GM10248 (cell line): ENCODE measurements around the gene MCTP1.

Source experiments
- CTCF ChIA-PET: fragments of 300-600 bp; sonication (Branson Sonifier 250); formaldehyde crosslinking; extraction: SDS; loops from one replicate; lab custom pipeline; 2021; ENCODE audit warnings: antibody characterized with exemption; lab: Yijun Ruan, JAX
- POLR2A ChIA-PET: fragments of 350-650 bp; sonication (Branson Sonifier 250); formaldehyde crosslinking; extraction: SDS; loops from one replicate; lab custom pipeline; 2020; ENCODE audit warnings: antibody characterized with exemption; lab: Yijun Ruan, JAX
- DNase-seq: peaks from one replicate; pipeline ENCODE4 v3.0.0; 2012; ENCODE audit errors: extremely low spot score
- CTCF ChIP-seq: IDR thresholded peaks from 2 replicates; pipeline ENCODE4 v1.5.1; 2012; ENCODE audit warnings: mild to moderate bottlenecking, low read depth; ENCODE audit errors: extremely low read depth, missing control alignments, control extremely low read depth

The MCTP1 gene

GRCh38 chr5:94855543-94855942 is 429.4 kb downstream of the MCTP1 start:
- no peak for DNase-seq
- no peak for TF ChIP-seq CTCF
- ChIA-PET POLR2A (no interaction called here), CTCF (interaction anchor here (1.0 to 2.4 kb wide), 2 partner anchors 14 to 38 kb away, joined by 3 to 9 read pairs; no protein-coding TSS in a partner anchor)

- ChIA-PET POLR2A (no interaction called here), CTCF (interaction anchor here (1.3 kb wide), 1 partner anchor 328 kb away, joined by 3 read pairs; no protein-coding TSS in a partner anchor)
- TF ChIP-seq CTCF: no peak
- DNase-seq: no peak
Measured at GRCh38 chr5:94853120-94853519, 431.8 kb downstream of the MCTP1 start.

GRCh38 chr5:94850960-94851359 is 433.9 kb downstream of the MCTP1 start:
- ChIA-PET CTCF (interaction anchor here (0.9 to 2.7 kb wide), 24 partner anchors 8 to 1264 kb away, joined by 3 to 33 read pairs (median 4); no protein-coding TSS in a partner anchor), POLR2A (no interaction called here)
- DNase-seq: no peak
- no peak for TF ChIP-seq CTCF

GRCh38 chr5:94849821-94850736 is 434.8 kb downstream of the MCTP1 start:
- peak; percentile 74 for TF ChIP-seq CTCF
- DNase-seq: peak; percentile 29
- CTCF ChIA-PET: interaction anchor here (0.9 to 2.7 kb wide), 29 partner anchors 9 to 1263 kb away, joined by 3 to 33 read pairs (median 4); no protein-coding TSS in a partner anchor
- POLR2A ChIA-PET: no interaction called here

DNA sequence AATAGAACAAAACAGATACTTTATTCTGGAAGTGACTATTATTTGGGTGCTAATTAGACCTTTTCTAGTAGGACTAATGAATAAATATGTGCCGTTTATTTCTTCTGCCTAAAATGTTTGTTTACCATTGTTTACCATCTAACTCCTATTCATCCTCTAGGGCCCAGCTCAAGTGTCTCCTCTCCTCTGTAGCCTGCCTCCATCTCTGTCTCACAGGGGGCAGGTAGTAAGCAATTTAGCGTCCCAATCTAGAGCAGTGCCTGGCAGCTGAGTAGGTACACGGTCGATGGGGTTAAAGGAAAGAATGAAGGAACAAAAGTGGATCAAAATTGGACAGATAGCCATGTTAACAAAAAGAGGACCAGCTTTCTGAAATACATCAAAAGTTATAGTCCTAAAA is 435.6 kb downstream of the MCTP1 start:
- TF ChIP-seq CTCF: no peak
- ChIA-PET CTCF (interaction anchor here (1.2 to 2.7 kb wide), 10 partner anchors 17 to 330 kb away, joined by 3 to 33 read pairs (median 6); no protein-coding TSS in a partner anchor), POLR2A (no interaction called here)
- DNase-seq: no peak

DNA sequence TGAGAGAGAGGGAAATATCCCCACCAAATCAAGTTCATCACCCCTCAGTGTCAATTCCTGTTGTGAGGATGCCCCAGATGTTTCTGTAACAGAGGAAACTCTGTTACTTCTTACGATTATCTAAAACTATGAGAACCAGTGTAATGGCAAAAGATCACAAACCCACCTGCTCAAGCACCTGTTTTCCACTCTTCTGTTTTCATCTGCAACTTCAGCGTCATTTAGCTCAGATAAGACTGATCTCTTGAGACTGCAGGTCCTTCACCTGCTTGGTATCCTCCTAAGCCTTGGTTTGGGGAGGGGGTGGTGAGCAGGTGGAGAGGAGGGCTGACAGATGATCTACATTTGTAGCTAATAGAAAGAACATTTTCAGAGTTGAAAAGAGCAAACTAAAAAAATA is 437.2 kb downstream of the MCTP1 start:
- TF ChIP-seq CTCF: no peak
- ChIA-PET POLR2A (no interaction called here), CTCF (interaction anchor here (0.8 to 1.7 kb wide), 10 partner anchors 12 to 324 kb away, joined by 3 to 5 read pairs (median 4); no protein-coding TSS in a partner anchor)
- no peak for DNase-seq
